ENCODE measurements around the gene APOL3. TPM values are rescaled to one million over a fixed set of nuclear protein-coding genes. Genes with fewer than 3 reads are reported as not detected.
A peak's percentile ranks its signal among the peaks of the same experiment; 100 is the strongest.

The APOL3 gene
- polyA plus RNA-seq, 1 donor, result 13.1 TPM

DNA sequence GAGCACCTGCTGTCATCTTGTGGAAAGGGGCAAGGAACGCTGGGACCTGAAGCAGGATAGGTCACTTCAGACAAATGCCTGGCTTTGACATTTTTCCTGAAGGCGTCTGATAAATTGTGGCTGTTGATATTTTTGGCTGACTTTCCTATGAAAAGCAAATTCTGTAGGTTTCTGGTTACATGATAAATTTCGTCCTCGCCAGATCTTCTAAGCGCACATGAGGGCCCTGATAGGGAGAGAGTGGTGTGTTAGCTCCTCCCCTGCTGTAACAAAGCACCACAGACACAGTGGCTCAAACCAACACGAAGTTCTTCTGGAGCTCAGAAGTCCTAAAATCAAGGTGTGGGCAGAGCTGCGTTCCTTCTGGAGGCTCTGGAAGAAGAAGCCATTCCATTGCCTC lies 21.5 kb upstream of the APOL3 start:
- Histone ChIP-seq H3K4me1 (ENCODE audit: control insufficient read depth, insufficient read depth, low read length) (no peaks in the 10 kb centered on the region), H3K9me3 (ENCODE audit: control insufficient read depth, low read depth, low read length) (no peaks in the 10 kb centered on the region), H3K27ac (ENCODE audit: low read length) (no peak overlapping the region), H3K27me3 (ENCODE audit: control insufficient read depth, insufficient read depth, low read length) (no peaks in the 10 kb centered on the region), H3K36me3 (ENCODE audit: control insufficient read depth, insufficient read depth, low read length) (no peaks in the 10 kb centered on the region), H3K4me3 (ENCODE audit: low read length) (no peak overlapping the region)
- WGBS (ENCODE audit: insufficient coverage, low lambda C conversion rate), result 90% methylated on average over 2 of the region's 7 CpGs
- DNase-seq, result no peak

DNA sequence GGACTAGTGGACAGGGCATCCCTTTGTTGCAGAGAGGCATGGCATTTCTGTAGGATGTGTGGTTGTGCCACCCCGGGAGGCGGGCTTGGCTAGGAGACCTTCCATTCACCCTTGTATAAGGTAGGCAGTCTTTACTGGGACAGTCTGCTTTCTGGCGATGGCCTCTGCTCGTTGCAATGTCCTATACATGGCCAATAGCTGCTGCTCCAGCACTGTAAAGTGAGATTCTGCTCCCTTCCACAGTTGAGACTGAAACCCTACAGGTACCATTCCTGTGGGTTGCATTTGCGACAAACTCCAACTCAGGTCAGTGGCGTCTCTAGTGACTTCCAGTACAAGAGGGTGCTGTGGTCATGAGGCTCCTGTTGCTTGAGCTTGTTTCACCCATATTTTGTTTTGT lies 20.4 kb upstream of the APOL3 start:
- DNase-seq, result no peak
- no peaks in the 10 kb centered on the region for H3K27me3 ChIP-seq (ENCODE audit: control insufficient read depth, insufficient read depth, low read length)
- H3K4me1 ChIP-seq (ENCODE audit: control insufficient read depth, insufficient read depth, low read length), result no peaks in the 10 kb centered on the region
- WGBS (ENCODE audit: insufficient coverage, low lambda C conversion rate), result no CpG with 5 or more reads among the region's 6 CpGs
- H3K4me3 ChIP-seq (ENCODE audit: low read length), result no peak overlapping the region
- H3K36me3 ChIP-seq (ENCODE audit: control insufficient read depth, insufficient read depth, low read length), result no peaks in the 10 kb centered on the region
- no peak overlapping the region for H3K27ac ChIP-seq (ENCODE audit: low read length)
- H3K9me3 ChIP-seq (ENCODE audit: control insufficient read depth, low read depth, low read length), result no peaks in the 10 kb centered on the region

DNA sequence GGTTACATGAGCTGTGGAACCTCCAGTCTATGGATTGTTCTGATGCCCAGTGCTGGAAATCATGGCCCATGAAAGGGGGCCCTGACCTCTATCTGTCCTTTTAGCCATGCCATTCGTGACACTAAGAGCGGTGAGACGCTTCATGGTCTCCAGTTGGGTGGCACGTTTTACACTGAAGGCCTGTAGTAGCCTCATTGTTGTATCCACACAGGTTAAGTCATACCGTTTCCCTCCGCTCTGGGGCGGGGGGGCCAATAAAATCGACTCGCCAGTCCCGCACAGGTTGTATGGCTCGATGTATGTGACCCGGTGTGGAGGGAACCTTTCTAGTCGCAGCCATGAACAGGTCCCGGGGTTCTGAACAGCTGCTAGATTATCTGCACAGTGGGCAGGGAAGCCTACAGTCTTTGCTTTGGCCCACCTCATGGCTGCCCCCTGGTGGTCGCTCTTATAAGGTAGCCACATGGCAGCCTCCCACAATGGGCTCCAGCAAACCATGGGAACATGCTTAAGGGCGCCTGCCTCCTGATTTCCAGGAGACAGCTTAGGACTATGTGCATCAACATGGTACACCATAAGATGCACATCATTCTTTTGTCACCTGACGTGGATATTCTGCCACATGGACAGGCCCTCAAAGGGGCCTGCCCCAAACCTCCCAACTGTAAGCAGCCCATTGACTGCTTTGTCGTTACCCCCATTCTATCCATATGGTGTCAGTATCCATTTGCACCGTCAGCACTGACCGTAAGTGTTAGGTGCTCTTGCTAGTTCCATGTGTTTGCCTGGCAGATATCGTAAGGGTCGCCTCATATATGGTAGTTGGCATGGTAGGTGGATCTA lies 19.7 kb upstream of the APOL3 start:
- Histone ChIP-seq H3K27me3 (ENCODE audit: control insufficient read depth, insufficient read depth, low read length) (no peaks in the 10 kb centered on the region), H3K4me1 (ENCODE audit: control insufficient read depth, insufficient read depth, low read length) (no peaks in the 10 kb centered on the region), H3K4me3 (ENCODE audit: low read length) (no peak overlapping the region), H3K9me3 (ENCODE audit: control insufficient read depth, low read depth, low read length) (no peaks in the 10 kb centered on the region), H3K36me3 (ENCODE audit: control insufficient read depth, insufficient read depth, low read length) (no peaks in the 10 kb centered on the region), H3K27ac (ENCODE audit: low read length) (no peak overlapping the region)
- peak; percentile 53 to 61 for DNase-seq
- WGBS (ENCODE audit: insufficient coverage, low lambda C conversion rate), result 80% methylated on average over 1 of the region's 22 CpGs

GRCh38 chr22:36177160-36177559 lies 16.6 kb upstream of the APOL3 start:
- Histone ChIP-seq H3K4me3 (ENCODE audit: low read length) (no peak overlapping the region), H3K27me3 (ENCODE audit: control insufficient read depth, insufficient read depth, low read length) (no peaks in the 10 kb centered on the region), H3K27ac (ENCODE audit: low read length) (no peak overlapping the region), H3K9me3 (ENCODE audit: control insufficient read depth, low read depth, low read length) (no peaks in the 10 kb centered on the region), H3K4me1 (ENCODE audit: control insufficient read depth, insufficient read depth, low read length) (peaks cover 1% of the 10 kb centered on the region), H3K36me3 (ENCODE audit: control insufficient read depth, insufficient read depth, low read length) (no peaks in the 10 kb centered on the region)
- no peak for DNase-seq
- 92% methylated on average over 2 of the region's 3 CpGs for WGBS (ENCODE audit: insufficient coverage, low lambda C conversion rate)

DNA sequence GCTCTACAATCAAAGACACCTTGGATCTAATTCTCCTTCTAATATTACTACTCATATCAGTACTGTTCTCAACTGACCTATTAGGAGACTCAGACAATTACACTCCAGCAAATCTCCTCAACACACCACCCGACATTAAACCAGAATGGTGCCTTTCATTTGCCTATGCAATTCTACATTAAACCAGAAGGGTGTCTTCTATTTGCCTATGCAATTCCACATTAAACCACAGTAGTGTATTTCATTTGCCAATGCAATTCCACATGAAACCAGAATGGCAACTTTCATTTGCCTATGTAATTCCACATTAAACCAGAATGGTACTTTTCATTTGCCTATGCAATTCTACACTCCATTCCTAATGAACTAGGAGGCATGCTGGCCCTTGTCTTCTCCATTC lies 15.3 kb upstream of the APOL3 start:
- WGBS (ENCODE audit: insufficient coverage, low lambda C conversion rate), result no CpG with 5 or more reads among the region's 1 CpG
- no peak overlapping the region for H3K27ac ChIP-seq (ENCODE audit: low read length)
- DNase-seq, result no peak
- no peaks in the 10 kb centered on the region for H3K9me3 ChIP-seq (ENCODE audit: control insufficient read depth, low read depth, low read length)
- H3K4me3 ChIP-seq (ENCODE audit: low read length), result no peak overlapping the region
- no peaks in the 10 kb centered on the region for H3K36me3 ChIP-seq (ENCODE audit: control insufficient read depth, insufficient read depth, low read length)
- H3K27me3 ChIP-seq (ENCODE audit: control insufficient read depth, insufficient read depth, low read length), result no peaks in the 10 kb centered on the region
- peaks cover 4% of the 10 kb centered on the region for H3K4me1 ChIP-seq (ENCODE audit: control insufficient read depth, insufficient read depth, low read length)

- DNase-seq, result no peak
- H3K36me3 ChIP-seq (ENCODE audit: control insufficient read depth, insufficient read depth, low read length), result no peaks in the 10 kb centered on the region
- H3K4me3 ChIP-seq (ENCODE audit: low read length), result no peak overlapping the region
- H3K27ac ChIP-seq (ENCODE audit: low read length), result no peak overlapping the region
- no peaks in the 10 kb centered on the region for H3K27me3 ChIP-seq (ENCODE audit: control insufficient read depth, insufficient read depth, low read length)
- no CpG with 5 or more reads among the region's 3 CpGs for WGBS (ENCODE audit: insufficient coverage, low lambda C conversion rate)
- H3K9me3 ChIP-seq (ENCODE audit: control insufficient read depth, low read depth, low read length), result no peaks in the 10 kb centered on the region
- peaks cover 4% of the 10 kb centered on the region for H3K4me1 ChIP-seq (ENCODE audit: control insufficient read depth, insufficient read depth, low read length)
Observed at GRCh38 chr22:36171941-36172340, 11.4 kb upstream of the APOL3 start.

GRCh38 chr22:36166518-36167220 lies 6.1 kb upstream of the APOL3 start:
- H3K4me1 ChIP-seq (ENCODE audit: control insufficient read depth, insufficient read depth, low read length), result no peaks in the 10 kb centered on the region
- no peak overlapping the region for H3K4me3 ChIP-seq (ENCODE audit: low read length)
- H3K27ac ChIP-seq (ENCODE audit: low read length), result no peak overlapping the region
- WGBS (ENCODE audit: insufficient coverage, low lambda C conversion rate), result 77% methylated on average over 3 of the region's 10 CpGs
- H3K36me3 ChIP-seq (ENCODE audit: control insufficient read depth, insufficient read depth, low read length), result no peaks in the 10 kb centered on the region
- no peaks in the 10 kb centered on the region for H3K27me3 ChIP-seq (ENCODE audit: control insufficient read depth, insufficient read depth, low read length)
- H3K9me3 ChIP-seq (ENCODE audit: control insufficient read depth, low read depth, low read length), result no peaks in the 10 kb centered on the region
- no peak for DNase-seq

DNA sequence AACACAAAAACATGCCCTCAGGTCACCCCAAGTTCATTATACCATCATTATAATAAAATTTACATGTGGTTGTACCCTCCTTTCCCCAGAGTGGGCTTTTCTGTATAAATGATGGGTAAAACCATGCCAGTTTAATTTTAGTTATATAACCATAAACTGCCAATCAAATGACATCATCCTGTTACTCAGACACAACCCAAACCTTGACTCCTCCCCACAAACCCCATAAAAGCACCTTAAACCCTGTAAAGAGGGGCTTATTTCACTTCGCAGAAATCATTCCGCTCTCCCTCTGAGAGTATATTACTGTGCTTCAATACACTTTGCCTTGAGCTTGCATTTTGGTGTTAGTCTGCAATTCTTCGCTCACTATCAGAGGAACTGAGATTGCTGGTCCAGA lies 5.5 kb upstream of the APOL3 start:
- Histone ChIP-seq H3K27ac (ENCODE audit: low read length) (no peak overlapping the region), H3K4me3 (ENCODE audit: low read length) (no peak overlapping the region), H3K4me1 (ENCODE audit: control insufficient read depth, insufficient read depth, low read length) (no peaks in the 10 kb centered on the region), H3K36me3 (ENCODE audit: control insufficient read depth, insufficient read depth, low read length) (no peaks in the 10 kb centered on the region), H3K27me3 (ENCODE audit: control insufficient read depth, insufficient read depth, low read length) (no peaks in the 10 kb centered on the region), H3K9me3 (ENCODE audit: control insufficient read depth, low read depth, low read length) (no peaks in the 10 kb centered on the region)
- DNase-seq, result no peak
- no CpG with 5 or more reads among the region's 3 CpGs for WGBS (ENCODE audit: insufficient coverage, low lambda C conversion rate)

DNA sequence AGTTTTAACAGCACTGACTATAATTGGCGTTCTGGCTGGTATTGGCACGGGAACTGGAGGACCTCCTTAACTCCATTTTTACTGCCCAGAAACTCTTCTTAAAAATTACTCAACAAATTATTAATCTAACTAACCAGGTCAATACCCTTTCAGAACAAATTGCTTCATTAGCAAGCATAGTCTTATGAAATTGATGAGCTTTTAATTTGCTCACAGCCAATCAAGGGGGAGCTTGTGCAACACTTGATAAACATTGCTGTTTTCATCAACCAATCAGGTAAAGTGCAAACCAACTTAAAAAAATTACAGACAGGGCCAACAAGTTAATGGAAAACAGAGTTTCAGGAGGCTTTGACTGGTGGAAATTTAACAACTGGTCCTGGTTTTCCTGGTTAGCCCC lies 4.6 kb upstream of the APOL3 start:
- DNase-seq, result no peak
- H3K36me3 ChIP-seq (ENCODE audit: control insufficient read depth, insufficient read depth, low read length), result no peaks in the 10 kb centered on the region
- peaks cover 4% of the 10 kb centered on the region for H3K4me1 ChIP-seq (ENCODE audit: control insufficient read depth, insufficient read depth, low read length)
- H3K4me3 ChIP-seq (ENCODE audit: low read length), result no peak overlapping the region
- no CpG with 5 or more reads among the region's 2 CpGs for WGBS (ENCODE audit: insufficient coverage, low lambda C conversion rate)
- H3K27ac ChIP-seq (ENCODE audit: low read length), result no peak overlapping the region
- no peaks in the 10 kb centered on the region for H3K9me3 ChIP-seq (ENCODE audit: control insufficient read depth, low read depth, low read length)
- no peaks in the 10 kb centered on the region for H3K27me3 ChIP-seq (ENCODE audit: control insufficient read depth, insufficient read depth, low read length)

GRCh38 chr22:36164621-36165020 lies 4.1 kb upstream of the APOL3 start:
- peaks cover 5% of the 10 kb centered on the region for H3K4me1 ChIP-seq (ENCODE audit: control insufficient read depth, insufficient read depth, low read length)
- no CpG with 5 or more reads among the region's 1 CpG for WGBS (ENCODE audit: insufficient coverage, low lambda C conversion rate)
- H3K27me3 ChIP-seq (ENCODE audit: control insufficient read depth, insufficient read depth, low read length), result no peaks in the 10 kb centered on the region
- H3K27ac ChIP-seq (ENCODE audit: low read length), result no peak overlapping the region
- no peaks in the 10 kb centered on the region for H3K36me3 ChIP-seq (ENCODE audit: control insufficient read depth, insufficient read depth, low read length)
- no peaks in the 10 kb centered on the region for H3K9me3 ChIP-seq (ENCODE audit: control insufficient read depth, low read depth, low read length)
- no peak overlapping the region for H3K4me3 ChIP-seq (ENCODE audit: low read length)
- DNase-seq, result no peak

Measured in large intestine (tissue), 3 donors.